ENCODE data around the gene ZNF487.
A peak's percentile ranks its signal among the peaks of the same experiment; 100 is the strongest.
"Not testable (repeated sequence)": the region's sequence is repeated elsewhere in the genome, so short reads cannot be mapped to it uniquely, and the experiment has no call there.

ZNF487 gene

DNA sequence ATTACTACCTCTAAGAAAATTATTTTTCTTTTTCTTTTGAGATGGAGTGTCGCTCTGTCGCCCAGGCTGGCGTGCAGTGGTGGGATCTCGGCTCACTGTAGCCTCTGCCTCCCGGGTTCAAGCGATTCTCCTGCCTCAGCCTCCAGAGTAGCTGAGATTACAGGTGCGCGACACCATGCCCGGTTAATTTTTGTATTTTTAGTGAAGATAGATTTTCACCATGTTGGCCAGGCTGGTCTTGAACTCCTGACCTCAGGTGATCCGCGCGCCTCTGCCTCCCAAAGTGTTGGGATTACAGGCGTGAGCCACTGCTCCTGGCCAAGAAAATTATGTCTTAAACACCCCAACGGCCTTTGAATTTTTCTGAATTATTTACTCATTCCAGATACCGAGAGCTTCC is 19.6 kb downstream of the ZNF487 start:
- not testable (repeated sequence) for H3K4me3 ChIP-seq (replicated peaks; ENCODE audit: insufficient read depth, low read length); H3K27ac ChIP-seq (replicated peaks); H3K27me3 ChIP-seq (ENCODE audit: insufficient read depth, poor library complexity, severe bottlenecking); DNase-seq (ENCODE audit: low read depth in 1 of 2, low spot score in 1 of 2)

DNA sequence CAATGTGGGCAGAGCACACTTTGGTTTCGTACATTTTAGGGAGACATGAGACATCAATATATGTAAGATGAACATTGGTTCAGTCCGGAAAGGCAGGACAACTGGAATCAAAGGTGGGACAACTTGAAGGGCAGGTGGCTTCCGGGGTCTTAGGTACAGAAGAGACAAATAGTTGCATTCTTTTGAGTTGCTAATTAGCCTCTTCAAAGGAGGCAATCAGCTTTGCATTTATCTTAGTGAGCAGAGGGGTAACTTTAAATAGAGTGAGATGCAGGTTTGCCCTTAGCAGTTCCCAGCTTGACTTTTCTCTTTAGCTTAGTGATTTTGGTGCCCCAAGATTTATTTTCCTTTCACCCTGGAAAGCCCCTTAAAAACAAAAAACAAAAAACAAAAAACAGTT is 21.3 kb downstream of the ZNF487 start:
- no peak overlapping the region for H3K27ac ChIP-seq (replicated peaks)
- DNase-seq (ENCODE audit: low read depth in 1 of 2, low spot score in 1 of 2) = no peak
- no peak overlapping the region for H3K4me3 ChIP-seq (replicated peaks; ENCODE audit: insufficient read depth, low read length)
- TF ChIP-seq POLR2AphosphoS5 (IDR thresholded peaks at IDR 0.05; ENCODE audit: low read depth) = no peak
- TF ChIP-seq, protein P1, sequence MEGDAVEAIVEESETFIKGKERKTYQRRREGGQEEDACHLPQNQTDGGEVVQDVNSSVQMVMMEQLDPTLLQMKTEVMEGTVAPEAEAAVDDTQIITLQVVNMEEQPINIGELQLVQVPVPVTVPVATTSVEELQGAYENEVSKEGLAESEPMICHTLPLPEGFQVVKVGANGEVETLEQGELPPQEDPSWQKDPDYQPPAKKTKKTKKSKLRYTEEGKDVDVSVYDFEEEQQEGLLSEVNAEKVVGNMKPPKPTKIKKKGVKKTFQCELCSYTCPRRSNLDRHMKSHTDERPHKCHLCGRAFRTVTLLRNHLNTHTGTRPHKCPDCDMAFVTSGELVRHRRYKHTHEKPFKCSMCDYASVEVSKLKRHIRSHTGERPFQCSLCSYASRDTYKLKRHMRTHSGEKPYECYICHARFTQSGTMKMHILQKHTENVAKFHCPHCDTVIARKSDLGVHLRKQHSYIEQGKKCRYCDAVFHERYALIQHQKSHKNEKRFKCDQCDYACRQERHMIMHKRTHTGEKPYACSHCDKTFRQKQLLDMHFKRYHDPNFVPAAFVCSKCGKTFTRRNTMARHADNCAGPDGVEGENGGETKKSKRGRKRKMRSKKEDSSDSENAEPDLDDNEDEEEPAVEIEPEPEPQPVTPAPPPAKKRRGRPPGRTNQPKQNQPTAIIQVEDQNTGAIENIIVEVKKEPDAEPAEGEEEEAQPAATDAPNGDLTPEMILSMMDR (IDR thresholded peaks at IDR 0.05; ENCODE audit: insufficient read depth, low read length) = no peak
- TF ChIP-seq SPI1 (IDR thresholded peaks at IDR 0.05; ENCODE audit: borderline replicate concordance, low read depth) = no peak
- TF ChIP-seq, protein P2, sequence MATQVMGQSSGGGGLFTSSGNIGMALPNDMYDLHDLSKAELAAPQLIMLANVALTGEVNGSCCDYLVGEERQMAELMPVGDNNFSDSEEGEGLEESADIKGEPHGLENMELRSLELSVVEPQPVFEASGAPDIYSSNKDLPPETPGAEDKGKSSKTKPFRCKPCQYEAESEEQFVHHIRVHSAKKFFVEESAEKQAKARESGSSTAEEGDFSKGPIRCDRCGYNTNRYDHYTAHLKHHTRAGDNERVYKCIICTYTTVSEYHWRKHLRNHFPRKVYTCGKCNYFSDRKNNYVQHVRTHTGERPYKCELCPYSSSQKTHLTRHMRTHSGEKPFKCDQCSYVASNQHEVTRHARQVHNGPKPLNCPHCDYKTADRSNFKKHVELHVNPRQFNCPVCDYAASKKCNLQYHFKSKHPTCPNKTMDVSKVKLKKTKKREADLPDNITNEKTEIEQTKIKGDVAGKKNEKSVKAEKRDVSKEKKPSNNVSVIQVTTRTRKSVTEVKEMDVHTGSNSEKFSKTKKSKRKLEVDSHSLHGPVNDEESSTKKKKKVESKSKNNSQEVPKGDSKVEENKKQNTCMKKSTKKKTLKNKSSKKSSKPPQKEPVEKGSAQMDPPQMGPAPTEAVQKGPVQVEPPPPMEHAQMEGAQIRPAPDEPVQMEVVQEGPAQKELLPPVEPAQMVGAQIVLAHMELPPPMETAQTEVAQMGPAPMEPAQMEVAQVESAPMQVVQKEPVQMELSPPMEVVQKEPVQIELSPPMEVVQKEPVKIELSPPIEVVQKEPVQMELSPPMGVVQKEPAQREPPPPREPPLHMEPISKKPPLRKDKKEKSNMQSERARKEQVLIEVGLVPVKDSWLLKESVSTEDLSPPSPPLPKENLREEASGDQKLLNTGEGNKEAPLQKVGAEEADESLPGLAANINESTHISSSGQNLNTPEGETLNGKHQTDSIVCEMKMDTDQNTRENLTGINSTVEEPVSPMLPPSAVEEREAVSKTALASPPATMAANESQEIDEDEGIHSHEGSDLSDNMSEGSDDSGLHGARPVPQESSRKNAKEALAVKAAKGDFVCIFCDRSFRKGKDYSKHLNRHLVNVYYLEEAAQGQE (IDR thresholded peaks at IDR 0.05; ENCODE audit: insufficient replicate concordance, low read depth) = no peak
- TF ChIP-seq GABPA (IDR thresholded peaks at IDR 0.05; ENCODE audit: low read depth) = no peak
- H3K27me3 ChIP-seq (ENCODE audit: insufficient read depth, poor library complexity, severe bottlenecking) = no peaks in the 10 kb centered on the region

DNA sequence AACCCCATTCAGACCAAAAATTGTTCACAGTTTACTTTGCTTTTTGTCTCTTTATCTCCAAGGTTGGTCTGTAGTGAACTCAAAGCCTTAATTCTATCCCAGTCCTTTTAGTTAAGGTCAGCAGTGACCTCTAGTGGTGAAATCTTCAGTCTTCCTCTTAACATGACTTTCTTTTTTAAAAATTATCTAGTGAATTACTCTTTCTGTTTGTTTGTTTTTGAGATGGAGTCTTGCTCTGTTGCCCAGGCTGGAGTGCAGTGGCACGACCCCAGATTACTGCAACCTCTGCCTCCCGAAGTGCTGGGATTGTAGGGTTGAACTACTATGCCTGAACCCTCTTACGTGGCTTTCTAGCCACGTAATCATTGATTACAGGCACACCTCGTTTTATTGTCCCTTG is 25.0 kb downstream of the ZNF487 start:
- DNase-seq (ENCODE audit: low read depth in 1 of 2, low spot score in 1 of 2) = peak; percentile 40 to 61
- Histone ChIP-seq H3K4me3 (replicated peaks; ENCODE audit: insufficient read depth, low read length) (no peak overlapping the region), H3K27ac (replicated peaks) (no peak overlapping the region), H3K27me3 (ENCODE audit: insufficient read depth, poor library complexity, severe bottlenecking) (no peaks in the 10 kb centered on the region)
- no peak for TF ChIP-seq SPI1 (IDR thresholded peaks at IDR 0.05; ENCODE audit: borderline replicate concordance, low read depth)
- TF ChIP-seq, protein P1 (IDR thresholded peaks at IDR 0.05; ENCODE audit: insufficient read depth, low read length) = peak; percentile 19

DNA sequence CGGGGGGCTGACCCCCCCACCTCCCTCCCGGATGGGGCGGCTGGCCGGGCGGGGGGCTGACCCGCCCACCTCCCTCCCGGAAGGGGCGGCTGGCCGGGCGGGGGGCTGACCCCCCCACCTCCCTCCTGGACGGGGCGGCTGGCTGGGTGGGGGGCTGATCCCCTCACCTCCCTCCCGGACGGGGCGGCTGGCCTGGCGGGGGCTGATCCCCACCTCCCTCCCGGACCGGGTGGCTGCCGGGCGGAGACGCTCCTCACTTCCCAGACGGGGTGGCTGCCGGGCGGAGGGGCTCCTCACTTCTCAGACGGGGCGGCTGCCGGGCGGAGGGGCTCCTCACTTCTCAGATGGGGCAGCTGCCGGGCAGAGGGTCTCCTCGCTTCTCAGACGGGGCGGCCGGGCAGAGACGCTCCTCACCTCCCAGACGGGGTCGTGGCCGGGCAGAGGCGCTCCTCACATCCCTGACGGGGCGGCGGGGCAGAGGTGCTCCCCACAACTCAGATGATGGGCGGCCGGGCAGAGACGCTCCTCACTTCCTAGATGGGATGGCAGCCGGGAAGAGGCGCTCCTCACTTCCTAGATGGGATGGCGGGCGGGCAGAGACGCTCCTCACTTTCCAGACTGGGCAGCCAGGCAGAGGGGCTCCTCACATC is 28.3 kb downstream of the ZNF487 start:
- H3K4me3 ChIP-seq (replicated peaks; ENCODE audit: insufficient read depth, low read length); H3K27ac ChIP-seq (replicated peaks); H3K27me3 ChIP-seq (ENCODE audit: insufficient read depth, poor library complexity, severe bottlenecking); DNase-seq (ENCODE audit: low read depth in 1 of 2, low spot score in 1 of 2): not testable (repeated sequence)

DNA sequence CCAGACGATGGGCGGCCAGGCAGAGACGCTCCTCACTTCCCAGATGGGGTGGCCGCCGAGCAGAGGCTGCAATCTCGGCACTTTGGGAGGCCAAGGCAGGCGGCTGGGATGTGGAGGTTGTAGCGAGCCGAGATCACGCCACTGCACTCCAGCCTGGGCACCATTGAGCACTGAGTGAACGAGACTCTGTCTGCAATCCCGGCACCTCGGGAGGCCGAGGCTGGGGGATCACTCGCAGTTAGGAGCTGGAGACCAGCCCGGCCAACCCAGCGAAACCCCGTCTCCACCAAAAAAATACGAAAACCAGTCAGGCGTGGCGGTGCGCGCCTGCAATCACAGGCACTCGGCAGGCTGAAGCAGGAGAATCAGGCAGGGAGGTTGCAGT is 28.8 kb downstream of the ZNF487 start:
- H3K27ac ChIP-seq (replicated peaks); DNase-seq (ENCODE audit: low read depth in 1 of 2, low spot score in 1 of 2); H3K27me3 ChIP-seq (ENCODE audit: insufficient read depth, poor library complexity, severe bottlenecking); H3K4me3 ChIP-seq (replicated peaks; ENCODE audit: insufficient read depth, low read length): not testable (repeated sequence)

DNA sequence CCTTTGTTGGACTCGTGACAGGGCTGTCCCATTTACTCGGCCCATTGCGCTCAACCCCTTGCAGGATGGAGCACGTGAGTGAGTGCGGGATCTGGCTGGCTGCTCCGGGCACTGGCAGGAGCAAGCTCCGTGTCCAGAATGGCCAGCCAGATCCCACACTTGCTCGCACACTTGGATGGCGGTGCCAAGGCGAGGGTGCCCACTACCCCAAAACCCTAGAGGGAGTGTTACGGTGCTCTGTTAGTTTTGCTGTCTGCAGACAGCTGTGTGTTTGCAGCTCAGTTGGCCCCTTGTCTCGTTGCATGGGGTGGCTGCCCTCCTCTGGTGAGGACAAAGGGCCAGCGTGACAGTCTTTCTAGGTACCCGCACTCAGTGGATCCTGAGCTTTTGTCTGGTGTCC is 34.2 kb downstream of the ZNF487 start:
- TF ChIP-seq, protein P1 (IDR thresholded peaks at IDR 0.05; ENCODE audit: insufficient read depth, low read length) = no peak
- TF ChIP-seq POLR2AphosphoS5 (IDR thresholded peaks at IDR 0.05; ENCODE audit: low read depth) (no peak), SPI1 (IDR thresholded peaks at IDR 0.05; ENCODE audit: borderline replicate concordance, low read depth) (no peak)
- Histone ChIP-seq H3K4me3 (replicated peaks; ENCODE audit: insufficient read depth, low read length) (no peak overlapping the region), H3K27ac (replicated peaks) (no peak overlapping the region), H3K27me3 (ENCODE audit: insufficient read depth, poor library complexity, severe bottlenecking) (no peaks in the 10 kb centered on the region)
- DNase-seq (ENCODE audit: low read depth in 1 of 2, low spot score in 1 of 2) = no peak
